DND-41 (cell line): Measurements from ENCODE around the gene KRTAP5-1.

ENCODE experiments used
- ATAC-seq: fragments of 200-7000 bp; cut with Tn5 transposase; 3 replicates; pipeline ENCODE4 v1.9.1; 2021; ENCODE audit warnings: low read depth; ENCODE audit not compliant: insufficient read depth
- DNase-seq: peaks from one replicate; pipeline ENCODE4 v3.0.0-alpha.2; 2020
- H2AFZ ChIP-seq: 2 replicates; pipeline ENCODE4 v1.6.0; 2012; ENCODE audit warnings: low read depth, low read length
- H3K27ac ChIP-seq: 2 replicates; pipeline ENCODE4 v1.5.1; 2012; ENCODE audit warnings: low read length, inconsistent platforms
- H3K27me3 ChIP-seq: fragments of 200-600 bp; sonication (generic); 2 replicates; pipeline ENCODE4 v1.6.0; 2012; ENCODE audit warnings: low read length, mild to moderate bottlenecking, inconsistent platforms; ENCODE audit not compliant: insufficient read depth, poor library complexity
- H3K36me3 ChIP-seq: 2 replicates; pipeline ENCODE4 v1.5.1; 2012; ENCODE audit warnings: low read length, inconsistent platforms; ENCODE audit not compliant: insufficient read depth
- H3K4me1 ChIP-seq: 2 replicates; pipeline ENCODE4 v1.5.1; 2012; ENCODE audit warnings: mild to moderate bottlenecking, low read length; ENCODE audit not compliant: insufficient read depth
- H3K4me2 ChIP-seq: 2 replicates; pipeline ENCODE4 v1.6.0; 2012; ENCODE audit warnings: mild to moderate bottlenecking, moderate library complexity, low read length, inconsistent platforms; ENCODE audit not compliant: insufficient read depth
- H3K4me3 ChIP-seq, 2 experiments: fragments of 200-600 bp in 1 of 2; shearing (Covaris generic) in 1 of 2; 2 replicates each; pipeline ENCODE4 v1.5.1; 2012 to 2016; ENCODE audit warnings: inconsistent platforms in 2 of 2, low read length in 2 of 2, mild to moderate bottlenecking in 2 of 2, low read depth in 1 of 2, moderate library complexity in 1 of 2
- H3K79me2 ChIP-seq: 2 replicates; pipeline ENCODE4 v1.6.0; 2012; ENCODE audit warnings: low read length, inconsistent platforms; ENCODE audit not compliant: insufficient read depth
- H3K9ac ChIP-seq: 2 replicates; pipeline ENCODE4 v1.6.0; 2012; ENCODE audit warnings: low read depth, mild to moderate bottlenecking, inconsistent platforms, low read length, moderate library complexity
- H3K9me3 ChIP-seq: 2 replicates; pipeline ENCODE4 v1.5.1; 2012; ENCODE audit warnings: low read length, moderate library complexity, mild to moderate bottlenecking, inconsistent platforms; ENCODE audit not compliant: insufficient read depth, severe bottlenecking
- H4K20me1 ChIP-seq: 2 replicates; pipeline ENCODE4 v1.6.0; 2012; ENCODE audit warnings: low read length; ENCODE audit not compliant: insufficient read depth
- CTCF ChIP-seq: IDR thresholded peaks from 2 replicates; pipeline ENCODE4 v1.5.1; 2012; ENCODE audit warnings: borderline replicate concordance, low read length, moderate library complexity, mild to moderate bottlenecking; ENCODE audit not compliant: poor library complexity, severe bottlenecking; ENCODE audit errors: extremely low read depth
- EZH2 ChIP-seq: IDR thresholded peaks from 3 replicates; pipeline ENCODE4 v1.6.1; 2012; ENCODE audit warnings: borderline replicate concordance, low read depth, mild to moderate bottlenecking, moderate library complexity, low read length, inconsistent platforms; ENCODE audit not compliant: severe bottlenecking

The KRTAP5-1 gene

GRCh38 chr11:1625541-1625940, 40.5 kb upstream of the KRTAP5-1 start:
- Histone ChIP-seq H3K9me3 (no peaks in the 10 kb centered on the region), H3K27ac (no peak overlapping the region), H3K27me3 (peaks cover 5% of the 10 kb centered on the region), H3K9ac (no peak overlapping the region), H4K20me1 (0 out of 2 replicates have a peak, but pooled peaks cover 3% of the 10 kb centered on the region), H3K36me3 (no peaks in the 10 kb centered on the region), H3K4me1 (no peaks in the 10 kb centered on the region), H3K4me2 (no peak overlapping the region), H3K79me2 (no peaks in the 10 kb centered on the region), H2AFZ (no peak overlapping the region), H3K4me3 (no peak overlapping the region)
- ATAC-seq (no peak), DNase-seq (no peak)
- TF ChIP-seq EZH2 (no peak), CTCF (no peak)

- Histone ChIP-seq H3K36me3 (no peaks in the 10 kb centered on the region), H3K79me2 (no peaks in the 10 kb centered on the region), H2AFZ (no peak overlapping the region), H3K9ac (no peak overlapping the region), H3K4me2 (no peak overlapping the region), H3K27me3 (peaks cover 2% of the 10 kb centered on the region), H3K4me3 (no peak overlapping the region), H3K4me1 (no peaks in the 10 kb centered on the region), H4K20me1 (no peaks in the 10 kb centered on the region), H3K27ac (no peak overlapping the region), H3K9me3 (no peaks in the 10 kb centered on the region)
- no peak for TF ChIP-seq CTCF
- no peak for TF ChIP-seq EZH2
- ATAC-seq = no peak
- no peak for DNase-seq
Measured at GRCh38 chr11:1624621-1625020, 39.5 kb upstream of the KRTAP5-1 start.

- ATAC-seq (no peak), DNase-seq (no peak)
- Histone ChIP-seq H3K27me3 (no peaks in the 10 kb centered on the region), H3K4me3 (no peak overlapping the region), H3K9ac (no peak overlapping the region), H2AFZ (no peak overlapping the region), H3K9me3 (no peaks in the 10 kb centered on the region), H3K4me1 (no peaks in the 10 kb centered on the region), H3K4me2 (no peak overlapping the region), H3K36me3 (no peaks in the 10 kb centered on the region), H4K20me1 (no peaks in the 10 kb centered on the region), H3K27ac (no peak overlapping the region), H3K79me2 (no peaks in the 10 kb centered on the region)
- TF ChIP-seq CTCF (no peak), EZH2 (no peak)
Measured at GRCh38 chr11:1623716-1624115, 38.6 kb upstream of the KRTAP5-1 start.

GRCh38 chr11:1622086-1622485, 37.0 kb upstream of the KRTAP5-1 start, which contains the start of gene KRTAP5-4:
TSS of gene KRTAP5-4 (minus strand) at chr11:1622138. CDS start at chr11:1622093, 45 bp downstream.
- TF ChIP-seq CTCF = no peak
- no peak for TF ChIP-seq EZH2
- Histone ChIP-seq H3K27me3 (no peaks in the 10 kb centered on the region), H3K4me1 (no peaks in the 10 kb centered on the region), H3K36me3 (no peaks in the 10 kb centered on the region), H3K9ac (no peak within 1 kb of the TSS), H3K9me3 (no peaks in the 10 kb centered on the region), H3K4me3 (no peak within 1 kb of the TSS), H3K4me2 (no peak within 1 kb of the TSS), H2AFZ (no peak within 1 kb of the TSS), H3K79me2 (no peaks in the 10 kb centered on the region), H3K27ac (no peak within 1 kb of the TSS), H4K20me1 (no peaks in the 10 kb centered on the region)
- ATAC-seq (no peak), DNase-seq (no peak)
